Gastroesophageal sphincter (tissue), 3 donors: ENCODE data around the gene TBCD.

Experiments
- CTCF ChIP-seq, 4 experiments: fragments of 200-600 bp in 2 of 4; fragments of 450-650 bp in 2 of 4; sonication (generic) in 1 of 4; IDR thresholded peaks; one replicate each; pipeline ENCODE4 v1.5.1; 2017 to 2019; ENCODE audit warnings: antibody characterized with exemption in 4 of 4, mild to moderate bottlenecking in 2 of 4, moderate library complexity in 2 of 4
- EP300 ChIP-seq: sonication (generic); formaldehyde crosslinking; IDR thresholded peaks from one replicate; pipeline ENCODE4 v1.6.1; 2017; ENCODE audit warnings: antibody characterized with exemption, mild to moderate bottlenecking
- POLR2A ChIP-seq, 2 donors: fragments of 450-650 bp; IDR thresholded peaks; one replicate each; pipeline ENCODE4 v1.6.1; 2017; ENCODE audit warnings: antibody characterized with exemption in 2 of 2, mild to moderate bottlenecking in 2 of 2, moderate library complexity in 1 of 2

- TF ChIP-seq CTCF (IDR thresholded peaks at IDR 0.05) (no peak), POLR2A (IDR thresholded peaks at IDR 0.05) (no peak), EP300 (no peak)
These were observed 51.3 kb downstream of the TBCD start for GRCh38 chr17:82803185-82803584.
